ENCODE results near the gene KLF7.

The KLF7 gene

DNA sequence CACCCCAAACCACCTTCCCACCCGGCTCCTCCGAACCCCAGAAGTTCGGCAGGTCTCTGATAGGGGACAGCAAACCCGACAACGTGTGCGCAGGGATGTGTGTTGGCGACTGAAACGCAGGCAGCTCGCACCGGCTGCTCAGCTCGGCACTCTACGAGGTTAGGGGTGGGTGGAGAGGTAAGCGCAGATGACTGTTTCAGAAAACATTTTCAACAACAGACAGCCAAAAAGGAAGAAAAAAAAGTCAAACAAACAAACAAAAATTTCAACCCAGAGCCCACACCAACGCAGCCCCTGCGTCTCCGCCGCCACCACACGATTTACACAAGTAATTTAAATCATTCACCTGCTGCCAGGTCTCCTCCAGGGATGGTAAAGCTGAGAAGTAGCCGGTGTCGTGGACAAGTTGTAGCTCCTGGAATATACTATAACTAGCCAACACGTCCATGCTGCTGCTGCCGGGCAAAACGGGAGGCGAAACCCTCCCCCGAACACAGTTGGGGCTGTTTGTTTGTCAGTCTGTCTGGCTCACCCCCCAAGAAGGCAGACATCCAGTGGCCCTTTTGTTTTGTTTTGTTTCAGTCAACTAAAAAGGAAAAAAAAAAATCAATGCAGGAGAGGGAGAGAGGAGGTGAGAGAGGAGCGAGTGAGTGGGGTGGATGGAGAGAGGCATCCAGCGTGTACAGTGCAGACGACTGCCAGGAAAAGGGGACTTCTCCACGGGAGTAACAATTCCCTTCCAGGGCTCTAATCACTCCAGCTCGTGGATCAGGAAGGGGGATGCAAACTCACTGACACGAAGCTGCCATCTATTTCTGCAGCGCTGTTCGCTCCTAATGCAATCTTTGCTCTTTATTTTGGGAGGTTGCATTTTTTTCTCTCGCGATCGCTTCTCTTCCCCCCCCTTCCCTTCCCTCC is at the start of gene KLF7:
TSS of gene KLF7 (minus strand) at position 828 of the 918 bp plus-strand sequence. CDS start at position 448, 380 bp downstream.
- peak; percentile 65 for DNase-seq (ENCODE audit: low spot score)

DNA sequence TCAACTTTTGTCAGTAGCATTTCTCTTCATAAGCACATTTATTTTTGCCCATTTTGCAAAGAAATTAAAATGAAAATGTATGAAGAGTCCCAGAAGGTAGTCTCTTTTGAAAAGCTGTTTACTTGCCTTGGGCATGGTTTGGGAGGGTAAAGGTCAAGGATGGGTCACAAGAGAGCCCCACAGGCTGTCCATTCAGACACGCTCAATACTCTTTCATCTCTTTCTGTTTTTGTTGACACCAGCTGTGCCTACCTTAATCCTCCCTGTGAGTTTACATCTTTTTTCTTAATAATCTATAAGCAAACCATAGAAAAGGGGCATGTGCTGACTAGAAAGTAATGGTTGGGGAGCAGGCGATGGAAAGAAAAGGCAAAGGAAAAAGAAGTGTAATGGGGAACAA is 49.6 kb upstream of the KLF7 start:
- DNase-seq (ENCODE audit: low spot score) = no peak

DNA sequence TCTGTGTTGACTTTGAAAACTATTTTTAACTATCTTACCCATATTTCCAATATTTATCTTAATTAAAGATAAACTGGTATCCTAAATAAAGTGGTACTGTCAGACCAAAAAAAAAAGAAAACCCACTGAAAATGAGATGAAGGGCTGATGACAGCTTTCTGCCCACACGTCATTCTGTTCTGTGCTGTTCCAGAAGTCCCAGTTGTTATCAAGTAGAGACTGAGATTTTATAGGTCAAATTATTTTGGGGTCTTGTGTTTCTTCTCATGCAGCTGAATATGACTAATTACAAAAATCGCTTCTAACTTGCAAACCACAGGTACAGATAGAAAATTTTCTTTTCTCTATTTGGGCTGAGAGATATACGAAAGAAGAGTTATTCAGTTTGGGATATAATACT is 48.7 kb upstream of the KLF7 start:
- DNase-seq (ENCODE audit: low spot score) = no peak

DNA sequence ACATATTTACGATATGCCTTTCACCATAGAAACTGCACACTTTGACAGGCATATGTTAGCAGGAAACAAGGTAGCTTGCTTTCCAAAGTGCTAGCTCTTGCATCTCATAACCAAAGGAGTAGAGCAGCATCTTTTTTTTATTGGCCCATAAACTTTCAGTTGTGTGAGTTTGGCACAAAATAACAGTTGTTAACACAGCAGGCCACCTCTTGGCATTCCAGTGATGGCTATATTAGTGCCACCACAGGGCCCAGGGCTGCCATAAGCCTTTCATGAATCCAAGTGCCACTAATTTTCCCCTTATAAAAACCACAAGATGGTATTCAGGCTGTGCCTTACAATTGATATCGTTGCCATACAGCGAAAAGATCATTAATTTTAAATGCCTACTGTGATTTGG is 40.3 kb upstream of the KLF7 start:
- DNase-seq (ENCODE audit: low spot score) = no peak

DNA sequence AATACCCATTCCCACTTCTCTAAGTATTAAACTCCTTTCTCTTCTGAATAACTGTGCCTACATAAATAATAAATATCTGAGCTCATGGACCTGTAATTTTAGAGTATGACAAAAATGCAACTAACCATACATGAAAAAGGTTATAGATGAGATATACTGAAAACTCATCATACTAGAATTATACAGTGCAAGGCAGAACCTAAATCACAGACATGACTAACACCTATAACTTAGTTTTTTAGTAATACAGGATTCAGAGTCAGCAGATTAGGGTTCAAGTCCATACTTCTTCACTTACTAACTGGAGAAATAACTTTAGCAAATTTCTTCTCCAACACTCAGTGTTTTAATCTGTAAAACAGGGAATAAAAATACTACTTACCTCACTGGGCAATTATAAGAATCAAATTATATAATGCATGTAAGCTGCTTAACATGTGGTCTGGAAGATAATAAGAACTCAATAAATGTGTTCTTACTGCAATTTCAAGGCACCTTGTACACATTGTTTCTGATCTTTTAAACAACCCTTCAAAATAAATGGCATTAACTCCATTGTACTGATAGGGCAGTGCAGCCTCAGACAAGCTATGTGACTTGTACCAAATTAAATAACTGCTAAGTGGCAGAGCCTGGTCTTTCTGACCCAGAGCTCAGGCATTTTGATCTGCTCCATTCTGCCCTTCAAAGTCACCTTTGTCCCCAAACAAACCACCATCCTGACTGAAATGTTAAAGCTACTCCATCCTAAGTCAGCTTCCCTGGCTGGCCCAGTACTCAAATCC is 39.6 kb upstream of the KLF7 start:
- no peak for DNase-seq (ENCODE audit: low spot score)

DNA sequence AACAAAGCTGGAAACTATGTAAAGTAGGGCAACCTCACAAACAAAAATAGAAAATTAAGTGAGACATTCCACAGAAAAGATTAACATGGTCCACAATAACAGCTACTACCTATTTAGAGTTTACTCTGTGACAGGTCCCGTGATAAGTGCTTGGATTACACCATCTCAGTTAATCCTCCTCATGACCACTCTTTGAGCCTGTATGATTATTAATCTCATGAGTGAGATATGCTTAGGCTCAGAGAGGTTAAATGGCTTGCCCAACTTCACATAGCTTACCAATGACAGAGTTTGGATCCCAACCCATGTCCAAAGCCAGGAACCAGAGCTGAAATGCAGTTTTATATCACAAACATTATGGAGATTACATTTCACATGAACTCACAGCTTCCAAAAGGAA is 37.3 kb upstream of the KLF7 start:
- DNase-seq (ENCODE audit: low spot score) = no peak

DNA sequence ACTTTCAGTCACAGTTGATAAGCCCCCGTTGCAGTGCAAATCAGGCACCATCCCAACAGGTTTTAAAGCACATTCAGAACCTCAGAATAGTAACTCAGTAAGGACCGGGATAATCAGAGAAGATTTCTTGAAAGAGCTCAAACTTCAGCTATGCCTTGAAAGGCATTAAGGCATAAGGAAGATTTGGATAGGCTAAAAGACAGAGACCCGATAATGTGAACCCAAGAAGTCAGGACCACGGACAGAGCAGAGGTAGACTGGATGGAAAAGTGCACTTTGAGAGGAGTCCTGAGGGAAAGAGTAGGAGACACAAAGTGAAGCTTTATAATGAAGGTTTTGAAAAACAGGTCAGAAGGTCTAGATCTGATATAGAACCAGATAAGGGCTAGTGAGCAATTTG is 36.9 kb upstream of the KLF7 start:
- peak; percentile 55 for DNase-seq (ENCODE audit: low spot score)

DNA sequence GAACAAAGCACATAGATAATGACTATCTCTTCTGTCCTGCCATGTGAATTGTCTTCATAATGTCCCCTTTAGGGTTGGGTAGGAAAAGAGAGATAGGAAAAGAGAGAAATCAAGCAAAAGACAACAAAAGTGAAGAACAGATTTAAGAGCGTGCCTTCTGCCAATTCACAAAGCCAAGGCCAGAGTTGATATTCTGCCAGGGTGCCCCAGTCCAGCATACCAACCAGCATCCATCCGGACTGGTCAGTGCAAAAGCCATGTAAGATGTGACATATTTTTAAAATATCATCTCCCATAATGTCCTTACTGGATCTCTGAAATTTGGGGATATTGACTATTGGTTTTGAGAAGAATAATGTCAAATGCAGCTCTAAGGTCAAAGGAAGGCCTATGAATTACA is 35.7 kb upstream of the KLF7 start:
- no peak for DNase-seq (ENCODE audit: low spot score)

DNA sequence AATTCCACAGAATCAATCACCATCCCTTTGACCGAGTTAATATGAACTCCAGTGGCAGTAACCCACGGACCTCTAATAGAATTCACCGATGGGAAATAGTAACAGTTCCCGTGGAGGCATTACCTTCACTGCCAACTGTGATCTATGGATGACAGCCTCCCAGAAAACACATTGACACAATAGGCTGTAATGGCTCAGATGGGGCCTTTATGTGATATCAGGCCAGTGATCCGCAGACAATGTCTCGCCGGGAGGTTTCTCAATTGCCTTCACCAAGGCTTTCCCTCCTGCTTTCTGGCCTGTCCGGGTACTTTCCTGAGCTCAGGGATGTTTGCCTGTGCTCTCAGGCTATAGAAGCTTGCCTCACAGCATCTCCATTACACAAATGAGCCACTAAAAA is 34.4 kb upstream of the KLF7 start:
- no peak for DNase-seq (ENCODE audit: low spot score)

DNA sequence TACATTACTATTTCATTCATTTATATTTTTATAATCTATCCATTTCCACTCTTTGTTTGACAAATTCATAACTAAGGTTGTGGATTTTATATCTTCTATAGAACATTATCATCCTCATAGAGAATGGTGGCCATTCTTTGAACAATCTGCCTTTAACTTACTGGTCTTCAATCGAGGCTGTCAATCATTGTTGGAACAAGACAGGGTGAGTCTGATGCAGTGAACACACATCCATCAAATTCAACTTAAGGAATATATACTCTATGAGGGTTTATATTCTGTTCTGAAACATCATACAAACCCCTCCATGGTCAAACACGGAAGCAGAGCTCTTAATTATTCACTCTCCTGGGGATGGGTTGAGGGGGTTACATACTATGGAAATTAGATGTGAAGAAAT is 28.3 kb upstream of the KLF7 start:
- no peak for DNase-seq (ENCODE audit: low spot score)

DNA sequence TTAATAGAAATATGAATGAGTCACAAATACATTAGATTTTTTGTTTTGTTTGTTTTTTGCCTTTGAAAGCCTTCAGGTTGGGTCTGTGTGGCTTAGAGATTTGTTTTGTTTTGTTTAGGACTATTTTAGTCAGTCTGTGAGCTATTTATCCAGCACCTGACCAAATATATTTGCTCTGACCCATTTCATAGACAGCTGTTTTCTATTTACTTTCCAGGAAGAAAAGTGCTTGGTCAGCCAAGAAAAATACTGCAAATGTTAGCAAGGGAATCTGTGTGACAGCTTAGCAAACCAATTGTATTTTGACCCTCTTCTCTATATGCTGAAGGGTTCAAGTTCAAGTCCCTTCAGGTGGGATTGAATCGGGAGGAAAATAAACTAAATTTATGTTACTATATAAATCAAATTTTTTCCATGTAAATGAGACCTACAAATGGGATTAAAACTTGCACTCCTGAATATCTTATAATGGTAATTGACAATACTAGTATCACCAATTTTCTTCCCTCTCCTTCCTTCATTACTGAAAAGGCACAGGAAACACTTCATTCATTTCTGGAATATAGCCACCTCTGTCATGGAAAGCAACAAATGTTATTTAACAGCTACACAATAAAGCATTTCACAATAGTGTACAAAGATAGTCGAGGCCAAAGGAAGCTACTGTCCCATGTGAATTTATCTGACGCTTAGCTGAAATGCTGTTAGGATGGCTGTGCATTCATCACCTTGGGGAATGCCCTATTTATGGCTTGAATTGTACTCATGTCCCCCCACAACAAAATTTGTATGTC is 23.1 kb upstream of the KLF7 start:
- DNase-seq (ENCODE audit: low spot score) = no peak

DNA sequence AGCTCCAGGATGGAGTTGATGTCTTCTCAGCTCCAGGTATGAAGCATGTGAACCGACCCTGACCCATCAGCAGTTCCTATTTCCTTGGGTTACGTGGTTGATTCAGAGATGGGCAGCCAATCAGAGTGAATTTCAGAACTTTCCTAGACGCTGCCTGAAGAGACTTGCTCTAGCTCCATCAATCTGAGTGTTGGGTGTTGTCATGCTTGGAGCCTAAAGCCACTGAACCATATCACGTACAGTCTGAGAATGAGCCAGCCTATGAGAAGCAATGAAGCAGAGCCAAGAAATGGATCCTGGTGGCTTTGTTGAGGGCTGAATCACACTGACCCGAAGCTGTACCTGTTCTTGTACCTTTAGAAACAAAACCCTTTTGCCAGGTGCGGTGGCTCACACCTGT is 19.6 kb upstream of the KLF7 start:
- no peak for DNase-seq (ENCODE audit: low spot score)

DNA sequence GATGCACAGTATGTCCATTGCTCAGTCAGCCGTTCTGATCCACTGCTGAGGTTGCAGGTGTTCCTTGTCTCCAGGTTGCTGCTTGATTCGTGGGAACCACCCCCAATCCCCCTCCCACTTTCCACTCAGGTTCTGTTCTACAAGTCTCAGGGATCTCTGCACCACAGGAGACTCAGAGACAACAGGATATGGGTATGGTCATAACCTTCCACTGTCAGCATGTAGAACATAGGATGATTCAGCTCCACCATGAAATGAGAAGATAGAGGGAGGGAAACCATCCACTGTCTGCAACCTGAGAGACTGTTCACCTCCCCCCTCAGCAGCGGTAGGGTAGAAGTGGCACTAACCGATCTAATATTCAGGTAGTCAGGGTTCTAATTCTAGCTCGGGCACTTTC is 19.0 kb upstream of the KLF7 start:
- DNase-seq (ENCODE audit: low spot score) = no peak

DNA sequence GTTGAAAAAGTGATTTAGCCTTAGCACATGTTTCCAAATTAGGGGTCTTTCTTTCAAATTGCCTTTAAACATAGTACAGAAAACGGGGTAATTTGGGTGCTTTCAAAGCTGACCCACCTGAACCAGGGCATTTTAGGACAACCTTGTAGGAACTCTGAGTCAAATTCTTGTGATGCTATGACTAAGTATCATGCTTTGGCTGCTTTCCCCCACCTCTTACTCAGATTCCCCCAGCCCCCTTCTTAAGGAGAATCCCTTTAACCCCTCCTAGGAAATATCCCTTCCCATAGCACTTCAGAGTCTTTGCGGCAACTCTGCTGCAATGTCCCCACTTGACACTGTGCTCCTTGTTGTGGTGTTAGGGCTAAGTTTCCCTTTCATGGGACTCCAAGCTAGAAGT is 18.6 kb upstream of the KLF7 start:
- DNase-seq (ENCODE audit: low spot score) = no peak

DNA sequence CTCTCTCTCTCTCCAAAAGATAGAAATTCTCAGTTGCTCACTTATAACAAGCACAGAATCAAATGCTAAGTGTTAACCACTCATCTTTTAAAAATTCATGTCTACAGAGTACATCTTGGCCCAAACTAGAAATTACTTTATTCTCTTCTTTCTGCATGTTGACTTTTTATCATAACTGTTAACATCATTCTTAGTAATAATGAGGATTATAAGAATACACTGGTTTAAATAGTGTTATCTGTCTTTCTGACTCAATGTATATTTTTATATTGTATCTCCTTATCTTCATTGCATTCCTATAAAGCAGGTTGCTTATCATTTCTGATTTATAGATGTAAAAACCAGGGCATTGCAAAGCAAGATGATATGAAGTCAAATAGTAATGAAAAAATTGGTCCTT is 17.8 kb upstream of the KLF7 start:
- DNase-seq (ENCODE audit: low spot score) = no peak

DNA sequence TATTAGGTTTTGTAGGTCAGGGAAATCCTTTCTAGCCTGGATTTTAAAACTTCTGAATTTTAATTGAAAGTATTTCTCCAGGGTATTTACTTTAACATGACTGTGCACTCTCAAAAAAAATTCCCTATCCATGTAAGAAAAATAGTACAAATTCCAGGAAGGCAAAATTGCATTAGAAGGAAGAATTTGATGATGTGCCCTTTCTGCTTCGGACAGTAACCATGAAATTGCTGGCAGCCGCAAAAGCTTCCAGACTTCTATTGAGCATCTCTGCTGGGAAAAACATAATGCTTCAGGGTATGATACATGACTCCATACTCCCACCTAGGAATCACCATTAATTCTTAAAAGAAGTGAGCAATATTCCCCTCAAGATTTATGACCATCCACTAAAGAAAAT is 17.2 kb upstream of the KLF7 start:
- DNase-seq (ENCODE audit: low spot score) = no peak

DNA sequence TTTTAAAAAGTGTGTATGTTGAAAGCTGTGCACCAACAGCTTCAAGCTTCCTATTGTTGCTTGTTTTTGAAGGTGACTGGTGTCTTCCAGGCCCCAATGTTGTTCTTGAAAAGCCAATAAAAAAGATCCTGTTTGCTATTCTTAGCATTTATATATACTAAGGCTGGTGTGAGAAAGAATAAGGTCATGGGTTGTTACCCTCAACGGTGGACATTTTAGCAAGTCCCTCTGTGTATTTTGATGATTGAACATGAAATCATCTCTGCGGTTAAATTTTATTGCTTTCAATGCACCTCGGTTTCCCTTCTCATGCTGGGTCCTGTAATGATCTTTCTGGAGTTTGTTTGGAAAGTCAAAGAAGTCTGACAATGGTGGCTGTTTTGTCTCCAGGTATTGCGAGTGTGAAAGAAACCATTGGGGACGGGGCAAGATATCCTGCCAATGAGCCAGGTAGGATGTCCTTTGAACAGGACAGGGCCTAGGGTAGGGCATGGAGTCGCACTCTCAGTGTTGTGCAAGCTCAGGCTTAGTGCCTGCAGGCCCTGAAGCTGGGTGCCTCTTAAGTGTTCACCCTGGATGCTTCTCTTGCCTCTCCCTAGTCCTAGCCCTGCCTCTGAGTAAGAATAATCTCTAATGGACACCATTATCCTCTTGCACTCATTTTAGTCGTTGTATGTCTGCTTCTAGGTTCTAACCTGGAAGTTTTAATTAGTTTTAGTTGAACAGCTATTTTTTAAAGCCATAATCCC is 16.0 kb upstream of the KLF7 start:
- no peak for DNase-seq (ENCODE audit: low spot score)

DNA sequence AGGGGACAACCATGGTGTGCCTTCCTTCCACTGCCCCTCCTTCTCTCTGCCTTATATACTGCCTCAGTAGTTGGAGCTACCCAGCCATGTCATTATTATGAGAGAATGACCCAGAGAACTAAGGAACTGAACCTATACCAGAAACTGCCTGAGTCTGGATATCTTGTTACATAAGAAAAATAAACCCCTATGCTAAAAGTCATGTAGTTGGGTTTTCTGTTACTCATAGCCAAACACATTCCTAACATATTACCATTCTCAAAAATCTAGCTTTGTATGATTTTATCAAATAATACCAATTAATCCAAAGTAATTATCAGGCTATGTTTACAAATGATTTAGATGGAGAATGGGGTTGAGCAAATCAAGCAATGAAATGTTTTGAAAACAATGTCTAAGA is 15.0 kb upstream of the KLF7 start:
- no peak for DNase-seq (ENCODE audit: low spot score)

DNA sequence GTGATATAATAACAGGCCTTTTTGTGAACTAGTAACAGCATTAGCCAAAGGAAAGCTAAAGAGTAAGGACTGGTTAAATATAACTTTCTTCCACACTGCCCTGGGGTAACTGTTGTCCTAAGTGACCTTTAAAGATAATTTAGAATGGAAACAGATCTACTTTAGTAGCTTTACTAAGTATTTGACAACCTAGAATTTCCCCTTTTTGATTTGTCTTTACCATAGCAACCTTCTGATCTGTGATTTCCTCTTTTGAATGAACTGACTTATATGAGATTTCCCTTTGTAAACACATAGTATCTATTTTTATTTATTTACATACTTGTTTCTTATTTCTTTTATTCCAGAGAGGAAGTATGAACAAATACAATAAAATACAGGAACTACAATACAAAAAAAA is 10.5 kb upstream of the KLF7 start:
- DNase-seq (ENCODE audit: low spot score) = no peak

DNA sequence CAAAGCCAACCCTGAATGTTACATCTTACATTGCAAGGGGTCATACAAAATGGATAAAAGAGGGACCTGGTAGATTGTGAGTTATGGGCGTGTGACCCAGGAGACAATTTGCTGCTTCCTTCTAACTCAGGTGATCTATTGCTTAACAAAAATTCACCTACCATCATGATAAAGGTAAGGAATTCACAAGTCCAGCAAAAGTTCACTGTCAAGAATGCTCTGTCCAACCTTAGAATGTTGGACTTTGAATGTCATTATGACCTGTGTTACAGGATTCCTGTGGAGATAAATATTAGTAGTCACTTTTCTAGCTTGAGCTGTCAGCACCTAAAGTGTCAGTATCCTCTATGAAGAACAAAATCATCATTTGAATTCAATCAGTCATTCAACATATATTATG is 7.9 kb upstream of the KLF7 start:
- no peak for DNase-seq (ENCODE audit: low spot score)

DNA sequence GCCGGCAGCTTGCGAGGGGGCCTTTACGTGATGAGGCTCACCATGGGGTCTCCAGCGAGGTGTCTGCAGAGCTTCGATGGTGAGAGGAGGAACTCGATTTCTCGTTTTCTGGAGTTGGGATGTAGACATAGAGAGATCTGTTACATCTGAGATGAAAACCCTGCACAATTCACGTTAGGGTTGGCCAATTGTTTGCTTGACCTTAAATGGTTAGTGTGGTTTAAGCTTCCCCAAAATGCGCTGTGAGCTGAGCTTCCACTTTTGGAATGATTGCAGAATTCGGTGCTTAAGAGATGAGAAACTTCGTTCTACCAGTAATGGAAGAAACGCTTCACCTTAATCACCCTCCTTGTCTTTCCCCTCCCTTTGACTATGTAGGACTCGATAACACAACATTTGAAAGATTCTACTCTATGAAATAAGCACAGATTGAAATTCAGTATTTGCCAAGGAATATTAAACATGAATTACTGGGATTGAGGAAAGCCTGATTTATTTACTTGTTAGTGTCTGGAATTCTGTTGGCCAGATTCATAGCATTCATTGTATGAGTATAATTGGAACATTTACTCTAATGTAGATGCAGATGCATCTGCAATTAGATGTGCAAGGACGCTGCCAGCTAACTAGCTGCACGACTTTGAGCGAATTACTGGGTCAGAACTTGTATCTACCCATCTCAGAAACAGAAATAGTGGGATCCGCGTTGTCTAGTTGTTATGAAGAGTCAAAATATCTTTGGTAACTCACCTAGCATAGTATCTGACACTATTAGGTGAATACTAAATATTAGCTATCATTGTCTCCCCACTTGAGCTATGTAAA is 1.6 kb upstream of the KLF7 start:
- no peak for DNase-seq (ENCODE audit: low spot score)
